CMK (cell line): Measurements from ENCODE around the gene MYO16.
"Not testable (repeated sequence)": the region's sequence is repeated elsewhere in the genome, so short reads cannot be mapped to it uniquely, and the experiment has no call there.

Source experiments
- DNase-seq: peaks from one replicate; pipeline ENCODE4 v3.0.0-alpha.2; 2010; ENCODE audit warnings: low read depth

Gene MYO16

DNA sequence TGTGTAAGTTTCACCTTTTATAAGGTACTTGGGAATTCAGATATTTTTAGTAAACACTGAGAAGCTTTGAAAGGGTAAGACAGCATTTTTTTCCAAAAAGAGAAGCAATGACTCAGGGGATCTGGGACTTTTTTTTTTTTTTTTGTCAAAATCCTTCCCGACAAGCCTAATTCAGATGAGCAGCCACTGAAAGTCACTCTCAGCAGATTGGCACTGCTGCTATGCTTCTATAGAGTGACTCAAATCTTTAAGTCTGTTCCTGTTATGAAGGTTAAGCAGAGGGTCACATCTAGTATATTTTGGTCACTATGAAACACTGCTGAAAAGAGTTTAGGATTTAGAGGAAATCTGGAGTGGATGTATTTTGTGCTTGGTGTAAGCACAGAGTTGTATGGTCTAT is 571.1 kb downstream of the MYO16 start:
- no peak for DNase-seq

DNA sequence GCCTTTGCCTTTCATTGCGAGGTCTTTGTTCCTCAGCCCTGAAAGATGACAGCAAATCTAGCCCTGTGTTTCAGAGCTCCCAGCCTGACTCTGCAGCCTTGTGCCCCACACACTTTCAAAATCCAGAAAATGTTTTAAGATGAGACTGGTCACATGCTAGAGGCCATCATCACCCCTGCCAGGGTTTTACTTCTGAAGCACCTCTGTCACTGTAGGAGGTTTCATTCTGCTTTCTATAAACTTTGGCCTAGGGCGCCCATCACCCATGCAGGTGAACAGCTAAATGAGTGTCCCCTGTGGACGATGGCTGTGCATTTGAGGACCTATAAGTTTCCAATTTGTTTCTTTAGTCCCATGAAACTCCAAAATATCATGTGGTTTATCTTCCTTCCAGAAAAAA is 574.2 kb downstream of the MYO16 start:
- no peak for DNase-seq

DNA sequence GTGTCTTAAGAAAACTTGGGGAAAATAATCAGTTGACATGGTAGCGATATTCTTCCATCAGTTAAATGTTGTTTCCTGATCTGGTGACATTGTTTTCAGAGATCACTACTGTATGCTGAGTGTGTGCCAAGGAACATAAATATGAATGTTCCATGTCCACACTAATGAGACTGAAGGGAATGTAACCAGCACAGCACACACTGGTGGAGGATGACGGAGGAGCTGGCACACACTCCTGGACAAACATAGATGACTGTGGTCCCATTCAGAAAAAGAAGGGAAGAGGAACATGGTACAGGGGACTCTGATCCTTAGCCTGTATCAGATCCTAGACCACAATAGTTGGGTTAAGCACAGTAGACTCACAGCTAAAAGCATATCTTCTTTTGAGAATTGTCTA is 574.8 kb downstream of the MYO16 start:
- no peak for DNase-seq

DNA sequence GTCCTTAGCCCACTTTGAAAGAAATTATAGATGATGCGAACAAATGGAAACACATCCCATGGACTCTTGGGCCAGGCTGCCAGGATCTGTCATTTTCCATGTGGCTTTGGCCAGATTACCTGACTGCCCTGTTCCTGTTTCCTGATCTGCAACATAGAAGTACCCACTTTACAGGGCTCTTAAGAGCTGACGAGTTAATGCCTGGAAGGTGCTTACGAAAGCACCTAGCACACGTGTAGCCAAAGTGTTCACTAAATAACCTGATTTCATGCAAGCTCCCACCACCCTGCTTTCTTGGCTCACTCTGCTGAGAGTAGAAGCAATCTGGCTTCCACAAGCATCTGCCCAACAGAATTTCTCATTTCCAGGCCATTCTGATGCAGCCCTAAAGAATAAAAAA is 575.2 kb downstream of the MYO16 start:
- DNase-seq = no peak

DNA sequence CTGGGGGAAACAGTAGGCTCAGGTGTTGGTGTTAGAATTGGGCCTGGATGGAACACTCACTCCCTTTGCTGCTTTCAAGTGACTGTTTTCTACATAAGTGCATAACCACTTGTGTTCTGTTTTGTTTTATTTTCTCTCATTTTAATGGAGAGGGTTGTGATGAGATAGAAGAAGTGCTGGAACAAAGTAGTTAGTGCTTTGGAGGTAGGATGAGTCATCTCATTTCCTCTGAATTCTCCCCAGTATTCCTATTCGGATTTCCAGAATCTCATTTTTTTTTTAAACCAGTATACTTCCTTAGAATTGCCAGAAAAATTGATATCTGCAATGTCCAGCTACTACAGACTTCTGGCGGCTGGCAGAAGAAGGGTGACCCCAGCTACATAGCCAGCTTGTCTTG is 575.9 kb downstream of the MYO16 start:
- DNase-seq = no peak

- no peak for DNase-seq
Observed at GRCh38 chr13:109206616-109207015, 577.2 kb downstream of the MYO16 start.

DNA sequence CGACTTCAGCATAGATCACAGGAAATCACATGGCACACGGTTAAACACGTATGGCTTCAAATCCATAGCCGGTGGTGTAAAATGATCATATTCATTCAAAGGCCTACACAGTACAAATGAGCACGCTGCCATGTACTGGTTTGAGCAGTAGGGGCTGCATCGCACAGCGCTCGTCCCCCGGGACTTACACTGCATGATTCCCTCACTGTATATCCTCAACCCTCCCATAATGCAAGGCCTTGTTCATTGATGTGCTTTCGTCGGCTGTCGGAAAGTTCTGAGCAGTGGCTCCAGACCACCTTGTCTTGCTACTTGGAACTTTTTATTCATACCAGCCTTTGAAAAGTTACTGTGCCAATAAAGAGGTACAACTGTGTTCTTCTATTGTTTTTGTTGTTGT is 578.2 kb downstream of the MYO16 start:
- DNase-seq = no peak

DNA sequence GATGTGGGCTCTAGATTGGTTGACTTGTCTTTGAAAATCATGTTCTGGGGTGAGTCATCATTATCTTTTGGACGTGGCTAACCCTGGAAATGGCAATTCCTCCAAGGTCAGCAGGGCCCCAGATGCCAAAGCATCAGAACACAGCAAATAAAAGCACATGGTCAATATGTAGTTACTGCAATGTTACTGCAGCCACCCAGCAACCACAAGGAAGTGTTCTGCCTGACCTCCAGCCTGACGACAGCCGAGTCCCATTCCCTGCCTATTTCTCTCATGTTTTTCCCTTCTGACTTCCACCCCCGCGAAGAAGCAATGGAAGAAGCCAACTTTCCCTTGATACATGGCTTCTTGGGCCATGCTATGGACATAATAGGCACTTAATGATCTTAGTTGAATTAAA is 579.1 kb downstream of the MYO16 start:
- no peak for DNase-seq

DNA sequence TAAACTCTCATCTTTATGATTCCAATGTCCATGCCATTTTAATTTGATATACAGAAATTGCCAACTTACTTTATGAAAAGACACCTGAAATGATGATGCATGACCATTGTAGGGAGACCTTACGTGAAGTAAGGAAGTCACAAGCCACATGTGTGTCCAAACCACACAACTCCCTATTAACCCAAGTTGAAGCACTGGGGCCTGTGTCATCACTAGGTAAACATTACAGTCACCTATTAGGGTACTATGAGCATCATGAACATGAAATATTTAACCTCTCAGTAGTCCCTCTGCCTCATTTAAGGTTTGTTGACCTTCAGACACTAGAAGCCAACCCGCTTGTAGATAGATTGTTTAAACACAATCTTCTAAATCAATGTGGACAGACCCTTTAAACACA is 580.1 kb downstream of the MYO16 start:
- no peak for DNase-seq

GRCh38 chr13:109211616-109212015 is 582.2 kb downstream of the MYO16 start:
- DNase-seq = no peak

GRCh38 chr13:109212650-109213049 is 583.2 kb downstream of the MYO16 start:
- no peak for DNase-seq

GRCh38 chr13:109213714-109214113 is 584.3 kb downstream of the MYO16 start:
- no peak for DNase-seq

GRCh38 chr13:109214393-109214792 is 585.0 kb downstream of the MYO16 start:
- no peak for DNase-seq

GRCh38 chr13:109215377-109215776 is 586.0 kb downstream of the MYO16 start:
- DNase-seq = no peak

DNA sequence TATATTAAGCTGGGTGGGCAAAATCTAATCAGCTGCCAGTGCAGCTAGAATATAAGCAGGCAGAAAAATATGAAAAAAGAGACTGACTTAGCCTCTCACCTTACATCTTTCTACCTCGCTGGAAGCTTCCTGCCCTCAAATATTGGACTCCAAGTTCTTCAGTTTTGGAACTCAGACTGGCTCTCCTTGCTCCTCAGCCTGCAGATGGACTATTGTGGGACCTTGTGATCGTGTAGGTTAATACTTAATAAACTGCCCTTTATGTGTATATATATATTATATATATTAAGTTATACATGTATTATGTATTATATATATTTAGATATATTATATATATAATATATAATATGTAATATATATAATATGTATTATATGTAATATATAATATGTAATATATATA is 588.1 kb downstream of the MYO16 start:
- not testable (repeated sequence) for DNase-seq

GRCh38 chr13:109220631-109221030 is 591.2 kb downstream of the MYO16 start:
- DNase-seq = no peak

DNA sequence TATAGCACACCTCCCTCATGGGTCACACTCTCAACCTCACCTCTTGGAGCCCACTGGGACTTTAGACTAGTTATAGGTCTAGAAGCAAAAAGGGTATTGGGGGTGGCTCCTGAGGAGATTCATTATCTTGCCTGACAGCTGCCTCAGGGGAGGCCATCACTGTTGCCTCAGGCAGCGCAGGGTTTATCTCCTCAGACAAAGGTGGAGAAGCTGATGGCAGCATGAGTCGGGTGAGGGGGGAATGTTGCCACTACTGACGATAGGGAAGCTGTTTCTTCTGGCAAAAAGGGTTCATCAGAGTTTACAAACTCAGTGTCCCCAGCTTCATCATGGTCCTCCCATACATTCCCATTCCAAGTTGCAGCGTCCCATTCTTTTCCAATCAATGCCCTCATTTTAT is 594.6 kb downstream of the MYO16 start:
- no peak for DNase-seq

DNA sequence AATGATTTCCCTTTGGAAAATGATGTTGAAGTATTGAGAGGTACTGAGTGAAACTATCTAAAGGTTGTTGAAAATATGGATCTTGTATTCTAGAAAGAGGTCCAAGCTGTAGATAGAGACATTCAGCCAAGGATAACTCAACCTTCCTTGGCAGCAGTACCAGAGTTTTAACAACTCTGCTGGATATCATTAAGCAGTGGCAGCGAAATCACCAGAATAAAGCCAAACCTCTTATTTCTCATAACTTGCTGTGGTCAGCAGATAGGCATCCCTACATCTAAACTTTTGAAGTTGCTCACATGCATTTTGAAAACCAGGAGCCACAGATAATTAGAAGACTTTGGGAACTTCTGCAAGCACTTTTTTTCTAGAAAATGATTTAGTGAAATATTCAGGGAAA is 597.2 kb downstream of the MYO16 start:
- DNase-seq = no peak

- no peak for DNase-seq
Observed at GRCh38 chr13:109227344-109227940, 598.0 kb downstream of the MYO16 start.

DNA sequence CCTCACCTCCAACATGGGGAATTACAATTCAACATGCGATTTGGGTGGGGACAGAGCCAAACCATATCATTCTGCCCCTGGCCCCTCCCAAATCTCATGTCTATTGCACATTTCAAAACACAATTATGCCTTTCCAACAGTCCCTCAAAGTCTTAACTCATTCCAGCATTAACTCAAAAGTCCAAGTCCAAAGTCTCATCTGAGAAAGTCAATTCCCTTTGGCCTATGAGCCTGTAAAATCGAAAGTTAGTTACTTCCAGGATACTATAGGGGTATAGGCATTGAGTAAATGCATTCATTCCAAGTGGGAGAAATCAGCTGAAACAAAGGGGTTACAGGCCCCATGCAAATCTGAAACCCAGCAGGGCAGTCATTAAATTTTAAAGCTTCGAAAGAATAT is 598.8 kb downstream of the MYO16 start:
- DNase-seq = no peak

- no peak for DNase-seq
Observed at GRCh38 chr13:109231888-109232287, 602.5 kb downstream of the MYO16 start.

GRCh38 chr13:109233293-109233692 is 603.9 kb downstream of the MYO16 start:
- no peak for DNase-seq

- DNase-seq = no peak
Observed at GRCh38 chr13:109235901-109236300, 606.5 kb downstream of the MYO16 start.

DNA sequence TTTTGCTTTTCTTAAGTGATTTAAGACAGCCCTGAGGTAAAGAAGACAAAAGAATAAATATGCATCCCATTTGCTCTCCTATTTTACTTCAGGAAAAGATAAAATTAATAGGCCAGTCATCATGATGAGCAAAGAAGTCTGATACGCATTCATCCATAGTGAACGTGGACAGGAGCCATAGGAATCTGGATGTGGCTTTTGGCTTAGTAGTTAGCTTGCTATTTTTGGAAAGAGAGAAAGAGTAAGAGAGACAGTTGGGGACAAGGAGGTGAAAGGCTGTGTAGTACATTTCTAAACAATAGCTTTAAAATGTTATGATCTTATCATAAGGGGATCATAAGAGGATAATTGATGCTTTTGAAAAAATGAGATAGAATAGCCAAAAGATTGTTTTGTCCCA is 611.7 kb downstream of the MYO16 start:
- no peak for DNase-seq
